Epidermal melanocyte (primary cell): ENCODE data around the gene NTSR2.

Experiments used
- DNase-seq: peaks from one replicate; pipeline ENCODE4 v3.0.0; 2011; ENCODE audit warnings: low spot score; ENCODE audit not compliant: insufficient read length

The NTSR2 gene

GRCh38 chr2:11699686-11700670 lies 30.0 kb upstream of the NTSR2 start:
- no peak for DNase-seq

GRCh38 chr2:11698009-11698922 lies 28.3 kb upstream of the NTSR2 start:
- no peak for DNase-seq

- DNase-seq = no peak
These were observed 27.3 kb upstream of the NTSR2 start for GRCh38 chr2:11697103-11697871.

GRCh38 chr2:11696736-11697102 lies 26.7 kb upstream of the NTSR2 start:
- DNase-seq = no peak

GRCh38 chr2:11695576-11695975 lies 25.6 kb upstream of the NTSR2 start:
- DNase-seq = no peak

- peak; percentile 58 for DNase-seq
These were observed 23.0 kb upstream of the NTSR2 start for GRCh38 chr2:11692966-11693521.

- DNase-seq = no peak
These were observed 21.2 kb upstream of the NTSR2 start for GRCh38 chr2:11691076-11691660.

GRCh38 chr2:11688222-11689069 lies 18.5 kb upstream of the NTSR2 start:
- DNase-seq = peak; percentile 86

GRCh38 chr2:11687736-11688135 lies 17.7 kb upstream of the NTSR2 start:
- no peak for DNase-seq

- no peak for DNase-seq
These were observed 16.0 kb upstream of the NTSR2 start for GRCh38 chr2:11685906-11686470.

- DNase-seq = no peak
These were observed 15.0 kb upstream of the NTSR2 start for GRCh38 chr2:11684894-11685460.

GRCh38 chr2:11683966-11684365 lies 14.0 kb upstream of the NTSR2 start:
- no peak for DNase-seq

- no peak for DNase-seq
These were observed 13.5 kb upstream of the NTSR2 start for GRCh38 chr2:11683476-11683875.

- no peak for DNase-seq
These were observed 12.6 kb upstream of the NTSR2 start for GRCh38 chr2:11682590-11682915.

GRCh38 chr2:11681722-11682589 lies 12.0 kb upstream of the NTSR2 start:
- DNase-seq = no peak

GRCh38 chr2:11680901-11681721 lies 11.1 kb upstream of the NTSR2 start:
- no peak for DNase-seq

GRCh38 chr2:11680182-11680900 lies 10.3 kb upstream of the NTSR2 start:
- no peak for DNase-seq
